ENCODE measurements around the gene STX8.

STX8 gene

GRCh38 chr17:9484789-9485188 lies 90.8 kb downstream of the STX8 start:
- H3K27me3 Mint-ChIP-seq (ENCODE audit: low read depth, poor library complexity): no peaks in the 10 kb centered on the region

GRCh38 chr17:9479964-9480363 lies 95.7 kb downstream of the STX8 start:
- Mint-ChIP-seq H3K27ac (no peak overlapping the region), H3K9me3 (no peaks in the 10 kb centered on the region), H3K36me3 (ENCODE audit: low read depth) (peaks cover 19% of the 10 kb centered on the region), H3K4me1 (no peaks in the 10 kb centered on the region), H3K27me3 (ENCODE audit: low read depth, poor library complexity) (no peaks in the 10 kb centered on the region), H3K4me3 (no peak overlapping the region)
- no peak for TF ChIP-seq CTCF (IDR thresholded peaks at IDR 0.05)
- DNase-seq: no peak

More at GRCh38 chr17:9484789-9485188, 90.8 kb downstream of the STX8 start:
- Mint-ChIP-seq H3K36me3 (ENCODE audit: low read depth) (peaks cover 25% of the 10 kb centered on the region), H3K27ac (peak overlapping the region; percentile 43), H3K9me3 (no peaks in the 10 kb centered on the region), H3K4me3 (no peak overlapping the region), H3K4me1 (no peaks in the 10 kb centered on the region)
- DNase-seq: no peak
- TF ChIP-seq CTCF (IDR thresholded peaks at IDR 0.05): no peak

- Mint-ChIP-seq H3K9me3 (no peaks in the 10 kb centered on the region), H3K27me3 (ENCODE audit: low read depth, poor library complexity) (no peaks in the 10 kb centered on the region), H3K36me3 (ENCODE audit: low read depth) (peaks cover 16% of the 10 kb centered on the region), H3K27ac (no peak overlapping the region), H3K4me1 (no peaks in the 10 kb centered on the region), H3K4me3 (no peak overlapping the region)
- TF ChIP-seq CTCF (IDR thresholded peaks at IDR 0.05): no peak
- DNase-seq: no peak
These were observed 96.7 kb downstream of the STX8 start for GRCh38 chr17:9478889-9479288.

GRCh38 chr17:9475101-9475658 lies 100.4 kb downstream of the STX8 start:
- no peak overlapping the region for H3K4me3 Mint-ChIP-seq
- H3K9me3 Mint-ChIP-seq: no peaks in the 10 kb centered on the region
- DNase-seq: no peak
- H3K36me3 Mint-ChIP-seq (ENCODE audit: low read depth): peaks cover 22% of the 10 kb centered on the region
- no peak for TF ChIP-seq CTCF (IDR thresholded peaks at IDR 0.05)
- H3K27me3 Mint-ChIP-seq (ENCODE audit: low read depth, poor library complexity): no peaks in the 10 kb centered on the region
- H3K27ac Mint-ChIP-seq: no peak overlapping the region
- peaks cover 3% of the 10 kb centered on the region for H3K4me1 Mint-ChIP-seq

GRCh38 chr17:9473711-9474110 lies 101.9 kb downstream of the STX8 start:
- Mint-ChIP-seq H3K36me3 (ENCODE audit: low read depth) (peaks cover 22% of the 10 kb centered on the region), H3K27ac (no peak overlapping the region), H3K27me3 (ENCODE audit: low read depth, poor library complexity) (no peaks in the 10 kb centered on the region), H3K9me3 (no peaks in the 10 kb centered on the region), H3K4me3 (no peak overlapping the region), H3K4me1 (peaks cover 6% of the 10 kb centered on the region)
- no peak for DNase-seq
- no peak for TF ChIP-seq CTCF (IDR thresholded peaks at IDR 0.05)

GRCh38 chr17:9472541-9472940 lies 103.1 kb downstream of the STX8 start:
- no peak for DNase-seq
- Mint-ChIP-seq H3K9me3 (no peaks in the 10 kb centered on the region), H3K27me3 (ENCODE audit: low read depth, poor library complexity) (no peaks in the 10 kb centered on the region), H3K36me3 (ENCODE audit: low read depth) (peaks cover 22% of the 10 kb centered on the region), H3K27ac (no peak overlapping the region), H3K4me1 (peaks cover 6% of the 10 kb centered on the region), H3K4me3 (no peak overlapping the region)
- no peak for TF ChIP-seq CTCF (IDR thresholded peaks at IDR 0.05)

Measured in nephron progenitor cell (in vitro differentiated cells).